Stimulated activated naive CD8-positive, alpha-beta T cell treated with anti-CD3 and anti-CD28 coated beads, Interleukin-15, Interleukin-2, amounts not matched to agents 100 ng/mL and 50 ng/mL, for 24 hours (primary cell): ENCODE results near the gene PROSER2.

Source experiments
- H3K27ac Mint-ChIP-seq: one replicate; pipeline ENCODE4 v1.8.0; 2021; ENCODE audit warnings: mild to moderate bottlenecking, mixed read lengths
- H3K27me3 Mint-ChIP-seq: one replicate; pipeline ENCODE4 v1.8.0; 2021; ENCODE audit warnings: mixed read lengths
- H3K36me3 Mint-ChIP-seq: one replicate; pipeline ENCODE4 v1.8.0; 2021; ENCODE audit warnings: low read depth, mixed read lengths
- H3K4me1 Mint-ChIP-seq: one replicate; pipeline ENCODE4 v1.8.0; 2021; ENCODE audit warnings: low read depth, mixed read lengths
- H3K4me3 Mint-ChIP-seq: one replicate; pipeline ENCODE4 v1.8.0; 2021; ENCODE audit warnings: mild to moderate bottlenecking, mixed read lengths
- H3K9me3 Mint-ChIP-seq: one replicate; pipeline ENCODE4 v1.8.0; 2021; ENCODE audit warnings: mixed read lengths

The PROSER2 gene

GRCh38 chr10:11861811-11862428 is 38.8 kb downstream of the PROSER2 start:
- Mint-ChIP-seq H3K36me3 (no peaks in the 10 kb centered on the region), H3K27me3 (peaks cover 7% of the 10 kb centered on the region), H3K4me1 (peaks cover 18% of the 10 kb centered on the region), H3K9me3 (no peaks in the 10 kb centered on the region), H3K4me3 (no peak overlapping the region), H3K27ac (no peak overlapping the region)

- peaks cover 18% of the 10 kb centered on the region for H3K4me1 Mint-ChIP-seq
Measured at GRCh38 chr10:11863353-11864109, 40.4 kb downstream of the PROSER2 start.

DNA sequence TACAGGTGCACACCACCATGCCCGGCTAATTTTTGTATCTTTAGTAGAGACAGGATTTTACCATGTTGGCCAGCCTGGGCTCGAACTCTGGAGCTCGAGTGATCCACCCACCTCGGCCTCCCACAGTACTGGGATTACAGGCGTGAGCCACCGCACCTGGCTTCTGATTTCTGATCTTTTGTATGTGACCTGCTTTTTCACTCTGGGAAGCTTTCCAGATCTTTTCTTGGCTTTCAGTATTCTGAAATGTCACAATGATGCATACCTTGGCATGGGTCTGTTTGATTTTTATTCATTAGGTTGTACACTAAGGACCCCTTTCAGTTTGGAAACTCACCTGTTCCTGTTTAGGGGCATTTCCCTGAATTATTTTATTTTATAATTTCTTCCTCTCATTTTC is 41.6 kb downstream of the PROSER2 start:
- no peaks in the 10 kb centered on the region for H3K36me3 Mint-ChIP-seq
- H3K4me1 Mint-ChIP-seq, result peaks cover 18% of the 10 kb centered on the region
- no peaks in the 10 kb centered on the region for H3K9me3 Mint-ChIP-seq
- no peak overlapping the region for H3K27ac Mint-ChIP-seq
- peaks cover 7% of the 10 kb centered on the region for H3K27me3 Mint-ChIP-seq
- H3K4me3 Mint-ChIP-seq, result no peak overlapping the region

More at GRCh38 chr10:11863353-11864109, 40.4 kb downstream of the PROSER2 start:
- Mint-ChIP-seq H3K27ac (no peak overlapping the region), H3K4me3 (peak overlapping the region; percentile 4), H3K9me3 (no peaks in the 10 kb centered on the region), H3K36me3 (no peaks in the 10 kb centered on the region), H3K27me3 (peaks cover 7% of the 10 kb centered on the region)

DNA sequence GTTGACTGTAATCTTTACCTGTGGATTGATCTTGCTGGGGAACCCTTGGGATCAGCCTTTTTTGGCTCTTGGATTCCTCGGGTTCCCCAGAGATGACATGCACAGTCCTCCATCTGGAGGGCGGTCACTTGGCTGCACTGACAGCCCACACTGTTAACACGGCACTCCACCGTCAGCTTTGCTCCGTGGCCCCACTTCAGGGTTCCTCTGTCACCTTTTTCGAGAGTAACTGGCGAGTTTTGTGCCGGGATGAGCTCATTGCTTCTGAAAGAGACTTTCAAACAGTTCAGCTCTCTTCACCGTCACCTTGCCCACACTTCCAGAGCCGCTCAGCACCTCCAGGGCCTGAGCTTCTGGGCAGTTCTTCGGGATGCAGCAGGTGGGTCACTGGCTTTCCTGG is 42.4 kb downstream of the PROSER2 start:
- Mint-ChIP-seq H3K36me3 (no peaks in the 10 kb centered on the region), H3K4me3 (no peak overlapping the region), H3K27me3 (peaks cover 7% of the 10 kb centered on the region), H3K27ac (no peak overlapping the region), H3K9me3 (no peaks in the 10 kb centered on the region), H3K4me1 (peaks cover 18% of the 10 kb centered on the region)

DNA sequence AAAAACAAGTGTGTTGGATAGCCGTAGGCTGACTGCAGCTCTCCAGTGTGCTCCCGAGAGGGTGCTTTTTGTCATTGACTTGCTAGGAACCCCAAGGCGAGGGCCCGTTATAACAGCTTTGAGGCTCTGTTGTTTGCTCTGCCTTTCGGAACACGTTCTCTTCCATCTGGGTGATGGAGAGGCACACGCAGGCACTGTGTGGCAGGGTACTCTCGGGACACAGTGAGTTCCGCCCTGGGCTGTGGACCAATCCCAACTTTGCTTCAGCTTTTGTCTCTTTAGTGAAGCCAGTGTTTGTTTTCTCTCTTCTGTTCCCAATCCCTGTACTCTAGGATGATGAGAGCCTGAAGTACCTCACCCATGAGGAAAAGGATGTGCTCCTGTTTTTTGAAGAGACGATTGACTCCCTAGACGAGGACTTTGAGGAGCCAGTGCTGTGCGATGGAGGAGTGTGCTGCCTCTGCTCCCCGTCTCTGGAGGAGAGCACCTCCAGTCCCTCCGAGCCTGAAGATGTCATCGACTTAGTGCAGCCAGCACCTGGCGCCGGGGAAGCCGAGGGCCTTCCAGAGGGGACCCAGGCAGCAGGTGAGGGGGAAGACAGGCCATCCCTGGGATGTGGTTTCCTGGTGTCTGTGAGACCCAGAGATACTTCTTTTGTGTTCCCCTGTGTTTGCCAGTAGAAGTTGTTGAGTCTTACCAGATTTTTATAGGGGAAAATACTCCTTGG is 43.2 kb downstream of the PROSER2 start:
- H3K4me1 Mint-ChIP-seq, result peaks cover 21% of the 10 kb centered on the region
- no peak overlapping the region for H3K4me3 Mint-ChIP-seq
- no peaks in the 10 kb centered on the region for H3K9me3 Mint-ChIP-seq
- H3K27ac Mint-ChIP-seq, result no peak overlapping the region
- H3K27me3 Mint-ChIP-seq, result peaks cover 11% of the 10 kb centered on the region
- H3K36me3 Mint-ChIP-seq, result no peaks in the 10 kb centered on the region

DNA sequence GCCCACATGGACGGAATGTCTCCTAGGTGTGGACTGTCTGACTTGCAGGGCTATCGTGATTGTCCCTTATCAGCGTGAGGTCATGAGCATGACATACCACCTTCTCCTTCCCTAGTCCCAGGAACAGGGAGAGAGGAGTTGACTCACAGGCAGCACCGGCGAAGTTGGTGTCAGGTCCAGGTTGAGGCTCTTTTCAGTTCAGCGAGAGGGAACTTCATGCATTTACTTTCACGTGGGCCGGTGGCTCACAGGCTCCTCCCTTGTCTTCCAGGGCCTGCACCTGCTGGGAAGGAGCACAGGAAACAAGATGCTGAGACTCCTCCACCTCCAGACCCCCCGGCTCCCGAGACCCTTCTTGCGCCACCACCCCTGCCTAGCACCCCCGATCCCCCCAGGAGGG is 46.1 kb downstream of the PROSER2 start:
- Mint-ChIP-seq H3K4me1 (peaks cover 9% of the 10 kb centered on the region), H3K27me3 (peaks cover 16% of the 10 kb centered on the region), H3K4me3 (no peak overlapping the region)

GRCh38 chr10:11869743-11870460 is 46.7 kb downstream of the PROSER2 start:
- no peaks in the 10 kb centered on the region for H3K9me3 Mint-ChIP-seq
- H3K36me3 Mint-ChIP-seq, result no peaks in the 10 kb centered on the region
- no peak overlapping the region for H3K4me3 Mint-ChIP-seq
- peaks cover 15% of the 10 kb centered on the region for H3K27me3 Mint-ChIP-seq
- H3K4me1 Mint-ChIP-seq, result peaks cover 14% of the 10 kb centered on the region
- H3K27ac Mint-ChIP-seq, result no peak overlapping the region

More for the DNA sequence above, 46.1 kb downstream of the PROSER2 start:
- Mint-ChIP-seq H3K36me3 (no peaks in the 10 kb centered on the region), H3K9me3 (no peaks in the 10 kb centered on the region), H3K27ac (no peak overlapping the region)

DNA sequence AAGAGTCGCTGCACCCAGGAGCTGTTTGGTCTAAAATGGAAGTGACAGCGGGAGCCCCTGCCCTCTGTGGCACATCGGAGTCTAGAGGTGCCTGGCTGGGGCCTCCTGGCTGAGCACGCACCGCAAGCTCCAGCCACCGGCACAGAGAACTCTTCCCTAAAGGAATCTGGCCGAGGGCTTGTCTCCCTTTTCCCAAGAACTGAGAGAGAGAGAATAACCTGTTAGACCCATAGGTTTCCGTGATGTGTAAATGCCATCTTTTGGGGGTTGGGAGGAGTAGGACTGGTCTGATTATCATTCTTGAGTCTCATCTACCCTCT is 47.3 kb downstream of the PROSER2 start:
- no peaks in the 10 kb centered on the region for H3K9me3 Mint-ChIP-seq
- peaks cover 19% of the 10 kb centered on the region for H3K4me1 Mint-ChIP-seq
- peaks cover 9% of the 10 kb centered on the region for H3K27me3 Mint-ChIP-seq
- H3K4me3 Mint-ChIP-seq, result no peak overlapping the region
- no peaks in the 10 kb centered on the region for H3K36me3 Mint-ChIP-seq
- H3K27ac Mint-ChIP-seq, result no peak overlapping the region

- Mint-ChIP-seq H3K36me3 (no peaks in the 10 kb centered on the region), H3K9me3 (no peaks in the 10 kb centered on the region), H3K4me1 (peaks cover 22% of the 10 kb centered on the region), H3K27me3 (peaks cover 9% of the 10 kb centered on the region), H3K4me3 (no peak overlapping the region), H3K27ac (no peak overlapping the region)
Measured at GRCh38 chr10:11870900-11871400, 47.8 kb downstream of the PROSER2 start.

GRCh38 chr10:11871466-11871865 is 48.3 kb downstream of the PROSER2 start:
- H3K4me3 Mint-ChIP-seq, result no peak overlapping the region
- peaks cover 9% of the 10 kb centered on the region for H3K27me3 Mint-ChIP-seq
- H3K4me1 Mint-ChIP-seq, result peaks cover 22% of the 10 kb centered on the region
- H3K9me3 Mint-ChIP-seq, result no peaks in the 10 kb centered on the region
- H3K27ac Mint-ChIP-seq, result no peak overlapping the region
- no peaks in the 10 kb centered on the region for H3K36me3 Mint-ChIP-seq

DNA sequence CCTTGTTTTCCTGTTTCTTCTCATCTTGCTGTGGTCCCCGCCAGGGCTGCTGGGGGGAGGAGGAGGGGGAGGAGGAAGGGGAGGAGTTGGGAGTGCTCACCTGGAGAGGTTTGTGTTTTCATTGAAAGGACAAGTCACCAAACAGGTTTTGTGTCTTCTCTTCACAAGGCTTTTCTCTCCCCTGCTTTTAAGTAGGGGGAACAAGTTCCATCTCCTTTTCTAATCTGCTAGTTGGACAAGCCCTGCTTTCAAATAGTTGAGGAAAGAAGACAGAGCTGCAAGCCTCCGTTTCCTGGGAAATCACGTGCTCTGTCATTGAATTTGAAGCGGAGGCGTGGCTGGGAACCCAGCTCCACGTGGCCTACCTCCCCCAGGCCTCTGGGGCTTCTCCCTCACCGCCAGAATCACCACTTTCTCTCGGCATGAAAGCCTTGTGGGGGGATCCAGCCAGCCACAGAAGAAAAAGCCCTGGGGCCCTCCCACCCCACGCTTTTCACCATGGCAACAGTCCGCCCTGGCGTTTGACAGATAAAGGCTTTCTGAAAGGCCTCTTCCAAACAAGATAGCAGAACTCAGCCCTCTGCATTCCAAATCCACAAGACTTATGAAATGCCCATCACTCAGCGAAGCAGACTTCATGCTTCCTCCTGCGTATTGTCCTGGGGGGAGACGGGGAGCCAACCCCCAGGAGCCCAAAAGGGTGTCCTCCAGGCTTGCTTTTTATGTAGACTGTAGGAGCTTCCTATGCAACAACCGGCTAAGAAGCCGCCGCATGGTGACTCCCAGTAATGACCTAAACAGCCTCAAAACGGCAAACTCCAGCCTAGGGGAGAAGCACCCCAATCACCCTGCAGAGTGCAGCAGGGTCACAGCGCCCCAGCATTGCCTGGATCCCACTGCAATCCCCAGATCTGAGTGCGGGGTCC is 51.7 kb downstream of the PROSER2 start:
- H3K4me3 Mint-ChIP-seq, result no peak overlapping the region
- H3K27ac Mint-ChIP-seq, result no peak overlapping the region
- peaks cover 9% of the 10 kb centered on the region for H3K27me3 Mint-ChIP-seq
- peaks cover 22% of the 10 kb centered on the region for H3K4me1 Mint-ChIP-seq
- no peaks in the 10 kb centered on the region for H3K36me3 Mint-ChIP-seq
- no peaks in the 10 kb centered on the region for H3K9me3 Mint-ChIP-seq

DNA sequence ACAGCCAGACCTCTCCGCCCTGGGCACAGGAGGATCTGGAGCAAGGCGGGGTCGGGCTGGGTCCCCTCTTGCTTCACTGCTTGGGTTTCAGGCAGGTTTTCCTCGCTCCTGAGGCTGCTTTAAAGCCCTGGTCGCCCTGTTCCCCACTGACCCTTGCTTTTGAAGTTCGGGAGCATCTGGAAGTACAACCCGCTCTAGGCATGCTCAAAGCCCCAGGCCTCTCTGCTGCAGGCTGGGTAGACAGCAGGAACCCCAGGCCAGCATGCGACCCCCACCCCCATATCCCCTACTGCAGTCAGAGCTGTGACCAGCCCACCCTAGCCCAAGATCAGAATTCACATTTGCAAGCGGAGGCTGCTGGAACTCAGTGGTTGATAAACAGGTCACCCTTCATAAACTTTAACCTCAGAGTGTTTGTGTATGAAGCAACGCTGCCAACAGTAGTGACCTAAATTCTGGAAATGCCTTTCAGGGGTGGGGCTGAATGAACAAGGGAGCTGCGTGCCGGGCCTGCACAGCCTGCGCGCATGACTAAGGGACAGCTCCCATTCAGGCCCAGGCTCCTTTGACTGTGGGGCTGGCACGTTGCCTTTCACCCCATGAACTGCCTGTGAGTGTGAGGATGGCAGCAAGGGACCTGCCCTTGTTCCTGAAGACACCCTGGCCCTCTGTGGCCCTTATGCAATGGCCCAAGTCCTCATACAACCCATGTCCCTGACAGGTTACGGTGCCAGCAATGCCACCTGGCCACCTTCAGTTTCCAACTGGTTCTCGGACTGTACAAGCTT is 52.5 kb downstream of the PROSER2 start:
- no peak overlapping the region for H3K4me3 Mint-ChIP-seq
- H3K9me3 Mint-ChIP-seq, result no peaks in the 10 kb centered on the region
- H3K36me3 Mint-ChIP-seq, result no peaks in the 10 kb centered on the region
- H3K4me1 Mint-ChIP-seq, result peaks cover 22% of the 10 kb centered on the region
- peaks cover 8% of the 10 kb centered on the region for H3K27me3 Mint-ChIP-seq
- no peak overlapping the region for H3K27ac Mint-ChIP-seq

DNA sequence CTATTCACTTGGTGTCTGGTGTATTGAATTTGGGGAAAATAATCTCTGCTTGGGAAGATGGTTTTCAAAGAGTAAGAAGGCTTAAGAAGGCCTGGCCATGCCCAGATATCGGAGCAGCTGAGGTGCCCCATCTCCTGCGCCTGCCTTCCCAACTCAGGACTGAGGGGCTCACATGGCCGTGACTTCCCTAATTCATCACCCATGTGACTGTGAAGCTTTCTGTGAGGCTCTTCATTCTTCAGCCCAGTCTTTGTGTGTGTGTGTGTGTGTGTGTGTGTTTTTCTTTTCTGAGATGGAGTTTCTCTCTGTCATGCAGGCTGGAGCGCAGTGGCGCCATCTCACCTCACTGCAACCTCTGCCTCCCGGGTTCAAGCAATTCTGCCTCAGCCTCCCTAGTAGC is 53.2 kb downstream of the PROSER2 start:
- Mint-ChIP-seq H3K4me3 (no peak overlapping the region), H3K27ac (no peak overlapping the region), H3K9me3 (no peaks in the 10 kb centered on the region), H3K4me1 (peaks cover 20% of the 10 kb centered on the region), H3K36me3 (no peaks in the 10 kb centered on the region), H3K27me3 (peaks cover 6% of the 10 kb centered on the region)
